Activated CD8-positive, alpha-beta memory T cell treated with anti-CD3 and anti-CD28 coated beads for 48 hours (primary cell): ENCODE data around the gene TMEM135.
"Not testable (repeated sequence)": the region's sequence is repeated elsewhere in the genome, so short reads cannot be mapped to it uniquely, and the experiment has no call there.

Experiments used
- DNase-seq, 3 experiments: peaks; one replicate each; pipeline ENCODE4 v3.0.0-alpha.2; 2020; ENCODE audit warnings: low read depth in 2 of 3, low spot score in 2 of 3

TMEM135 gene

GRCh38 chr11:87076260-87076783 is 38.6 kb downstream of the TMEM135 start:
- DNase-seq, result no peak

GRCh38 chr11:87076874-87077429 is 39.2 kb downstream of the TMEM135 start:
- no peak for DNase-seq

- DNase-seq, result no peak
Measured at GRCh38 chr11:87081358-87081757, 43.6 kb downstream of the TMEM135 start.

- no peak for DNase-seq
Measured at GRCh38 chr11:87082590-87082989, 44.9 kb downstream of the TMEM135 start.

- no peak for DNase-seq
Measured at GRCh38 chr11:87083029-87083428, 45.3 kb downstream of the TMEM135 start.

GRCh38 chr11:87092159-87092558 is 54.4 kb downstream of the TMEM135 start:
- DNase-seq, result no peak

GRCh38 chr11:87092567-87092966 is 54.8 kb downstream of the TMEM135 start:
- DNase-seq, result no peak

- no peak for DNase-seq
Measured at GRCh38 chr11:87097582-87097981, 59.8 kb downstream of the TMEM135 start.

GRCh38 chr11:87101956-87102580 is 64.3 kb downstream of the TMEM135 start:
- DNase-seq, result no peak

- DNase-seq, result not testable (repeated sequence)
Measured at GRCh38 chr11:87105826-87106225, 68.1 kb downstream of the TMEM135 start.

- not testable (repeated sequence) for DNase-seq
Measured at GRCh38 chr11:87107379-87107778, 69.6 kb downstream of the TMEM135 start.

- DNase-seq, result no peak
Measured at GRCh38 chr11:87110443-87111131, 72.9 kb downstream of the TMEM135 start.

GRCh38 chr11:87114093-87114492 is 76.4 kb downstream of the TMEM135 start:
- DNase-seq, result no peak

- no peak for DNase-seq
Measured at GRCh38 chr11:87116185-87116584, 78.5 kb downstream of the TMEM135 start.

- no peak for DNase-seq
Measured at GRCh38 chr11:87120937-87121336, 83.2 kb downstream of the TMEM135 start.

- no peak for DNase-seq
Measured at GRCh38 chr11:87122852-87123251, 85.1 kb downstream of the TMEM135 start.

GRCh38 chr11:87125257-87125656 is 87.5 kb downstream of the TMEM135 start:
- DNase-seq, result no peak

- no peak for DNase-seq
Measured at GRCh38 chr11:87127101-87127500, 89.4 kb downstream of the TMEM135 start.

- no peak for DNase-seq
Measured at GRCh38 chr11:87128372-87128771, 90.6 kb downstream of the TMEM135 start.

GRCh38 chr11:87134524-87135106 is 96.9 kb downstream of the TMEM135 start:
- DNase-seq, result no peak

- DNase-seq, result no peak
Measured at GRCh38 chr11:87136236-87136635, 98.5 kb downstream of the TMEM135 start.

- no peak for DNase-seq
Measured at GRCh38 chr11:87137711-87138110, 100.0 kb downstream of the TMEM135 start.
